GM18526 (cell line): ENCODE data around the gene YBX2.

Experiments used
- POLR2A ChIP-seq: IDR thresholded peaks from 3 replicates; pipeline ENCODE4 v1.6.1; 2011; ENCODE audit not compliant: insufficient read length; ENCODE audit errors: extremely low read depth

The YBX2 gene

DNA sequence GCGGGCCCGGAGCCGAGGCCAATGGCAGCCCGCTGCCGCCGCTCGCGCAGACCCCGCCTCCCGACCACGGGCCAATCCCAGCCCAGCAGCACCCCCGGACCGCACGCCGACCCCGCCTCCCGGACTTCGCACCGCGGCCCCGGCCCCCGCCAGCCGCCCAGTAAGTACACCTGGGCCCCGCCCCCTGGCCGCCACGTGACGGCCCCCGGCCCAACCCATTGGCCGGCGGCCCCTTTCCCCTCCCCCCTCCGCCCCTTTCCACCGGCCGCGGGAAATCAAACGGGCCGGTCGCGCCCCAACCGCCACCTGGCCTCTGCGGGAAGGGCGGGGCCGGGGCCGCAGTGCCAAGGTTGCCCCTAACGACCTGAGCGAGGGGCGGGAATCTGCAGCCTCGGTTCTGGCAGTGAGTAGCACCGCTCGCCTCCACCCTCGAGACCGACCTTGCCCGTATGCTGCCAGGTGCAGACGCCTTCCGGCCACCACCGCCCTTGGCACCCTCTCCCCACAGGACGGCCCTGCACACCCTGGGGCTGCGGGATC is at the start of gene YBX2:
TSS of gene YBX2 (minus strand) at position 26 of the 540 bp plus-strand sequence. CDS start 139 bp downstream, outside the sequence.
- no peak for TF ChIP-seq POLR2A

DNA sequence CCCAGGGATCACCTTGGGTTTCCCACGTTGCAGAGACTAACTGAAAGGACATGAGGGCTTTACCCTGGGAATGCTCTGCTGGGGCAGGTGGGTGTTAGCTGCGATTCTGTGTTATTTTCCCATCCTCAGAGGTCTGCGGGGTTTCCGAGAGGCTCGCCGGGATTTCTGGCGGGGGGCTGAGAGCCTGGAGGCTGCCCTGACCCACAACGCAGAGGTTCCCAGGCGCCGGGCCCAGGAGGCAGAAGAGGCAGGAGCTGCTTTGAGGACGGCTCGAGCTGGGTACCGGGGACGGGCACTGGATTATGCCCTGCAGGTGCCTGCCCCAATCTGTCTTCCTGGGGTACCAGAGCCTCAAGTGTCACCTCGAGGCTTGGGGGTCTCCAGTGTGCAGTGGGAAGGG is 48.8 kb upstream of the YBX2 start:
- TF ChIP-seq POLR2A: no peak

DNA sequence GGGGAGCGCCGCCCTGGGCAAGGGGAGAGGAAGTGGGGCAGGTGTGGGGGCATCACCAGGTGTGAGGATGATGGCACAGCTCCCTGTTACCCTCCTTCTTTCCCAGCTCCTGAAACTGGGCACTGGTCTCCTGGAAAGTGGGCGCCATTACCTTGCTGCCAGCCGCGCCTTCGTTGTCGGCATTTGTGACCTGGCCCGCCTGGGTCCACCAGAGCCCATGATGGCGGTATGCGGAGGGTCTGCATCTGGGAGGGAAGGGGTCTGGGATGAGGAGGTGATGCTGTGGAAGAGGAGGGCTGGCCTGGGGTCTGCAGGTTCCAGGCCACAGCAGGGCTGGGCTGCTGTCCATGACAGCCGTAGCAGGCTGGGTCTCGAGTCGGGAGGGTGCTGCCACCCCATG is 47.4 kb upstream of the YBX2 start:
- no peak for TF ChIP-seq POLR2A

DNA sequence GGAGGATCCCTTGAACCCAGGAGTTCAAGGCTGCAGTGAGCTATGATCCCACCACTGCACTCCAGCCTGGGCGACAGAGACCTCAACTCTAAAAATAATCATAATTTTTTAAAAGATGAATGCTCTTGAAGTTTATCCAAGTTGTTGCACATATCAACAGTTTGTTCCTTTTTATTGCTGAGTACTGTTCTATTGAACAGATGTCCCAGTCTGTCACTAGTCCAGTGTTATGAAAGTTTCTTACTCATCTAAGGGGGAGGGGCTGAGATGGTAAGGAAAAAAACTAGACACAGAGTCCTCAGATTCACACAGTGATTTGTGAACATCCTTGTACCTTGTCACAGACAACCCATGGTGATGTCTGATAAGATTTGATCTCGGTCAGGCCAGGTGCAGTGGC is 45.7 kb upstream of the YBX2 start:
- TF ChIP-seq POLR2A: no peak

DNA sequence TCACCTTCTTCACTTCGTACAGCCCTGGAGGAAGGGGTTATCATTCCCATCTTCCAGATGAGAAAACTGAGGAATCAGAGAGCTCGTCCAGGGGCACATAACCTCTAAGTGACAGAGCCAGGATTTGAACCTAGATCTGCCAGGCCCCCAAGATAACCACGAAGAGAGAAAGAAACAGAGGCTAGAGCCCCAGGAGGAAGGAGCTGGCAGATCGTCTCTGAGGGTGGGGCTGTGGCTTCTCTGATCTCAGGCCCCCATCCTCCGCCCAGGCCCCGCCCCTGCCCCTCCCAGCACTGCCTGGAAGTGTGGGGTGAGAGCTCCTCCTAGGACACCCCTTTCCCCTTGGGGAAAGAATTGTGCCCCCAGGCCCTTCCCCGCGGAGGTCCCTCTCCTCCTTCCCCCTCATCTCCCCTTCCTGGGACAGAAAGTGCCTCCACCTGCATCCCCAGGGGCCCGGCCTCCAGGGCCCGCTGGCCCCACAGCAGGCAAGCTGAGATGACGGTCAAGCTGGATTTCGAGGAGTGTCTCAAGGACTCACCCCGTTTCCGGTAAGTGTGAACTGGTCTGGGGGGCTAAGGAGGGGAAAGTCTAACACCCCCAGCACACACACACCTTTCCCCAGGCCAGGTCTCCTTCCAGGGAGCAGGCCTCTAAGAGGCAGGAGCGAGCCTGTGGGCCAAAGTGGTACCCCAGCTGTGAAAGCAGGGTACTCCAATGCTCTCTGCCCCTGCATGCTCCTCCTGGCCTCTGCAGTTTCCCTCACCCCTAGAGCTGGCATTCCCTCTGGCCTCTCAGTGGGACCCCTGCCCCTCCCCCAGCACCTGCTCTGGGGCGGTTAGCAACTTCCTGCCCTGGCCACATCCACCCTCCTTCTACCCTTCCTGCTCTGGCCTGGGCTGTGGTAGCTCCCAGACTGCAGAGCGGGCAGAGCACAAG is 42.1 kb upstream of the YBX2 start, which contains the start of gene ACAP1:
TSS of gene ACAP1 (plus strand) at position 290 of the 936 bp plus-strand sequence. CDS start at position 496, 206 bp downstream.
- TF ChIP-seq POLR2A: peak; percentile 49

DNA sequence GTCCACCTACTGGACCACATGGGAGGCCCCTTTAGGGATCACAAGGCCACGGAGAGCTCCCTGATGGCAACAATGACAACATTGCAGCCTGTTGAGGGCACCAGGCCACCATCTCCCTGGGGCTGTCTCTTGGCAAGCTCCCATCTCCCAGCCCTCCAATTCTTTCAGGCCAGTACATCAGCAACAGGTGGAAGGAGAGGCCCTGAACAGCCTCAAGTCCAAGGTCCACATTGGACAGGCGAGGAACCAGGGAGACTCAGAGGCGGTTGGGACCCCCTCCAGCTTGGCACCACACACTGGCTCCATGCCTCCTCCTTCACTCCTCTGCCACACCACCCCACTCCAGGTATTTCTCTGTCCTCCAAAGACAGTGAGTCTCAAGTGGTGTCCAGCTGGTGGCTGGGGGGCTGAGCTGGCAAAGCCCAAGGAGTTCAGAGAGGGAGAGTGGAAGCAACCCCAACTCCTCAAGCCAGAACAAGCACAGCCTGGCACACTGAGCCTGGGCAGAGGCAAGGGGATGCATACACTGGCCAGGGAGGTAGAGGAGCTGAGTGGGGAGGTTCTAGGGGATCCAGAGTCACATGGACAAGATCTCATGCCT is 40.6 kb upstream of the YBX2 start:
- TF ChIP-seq POLR2A: no peak

DNA sequence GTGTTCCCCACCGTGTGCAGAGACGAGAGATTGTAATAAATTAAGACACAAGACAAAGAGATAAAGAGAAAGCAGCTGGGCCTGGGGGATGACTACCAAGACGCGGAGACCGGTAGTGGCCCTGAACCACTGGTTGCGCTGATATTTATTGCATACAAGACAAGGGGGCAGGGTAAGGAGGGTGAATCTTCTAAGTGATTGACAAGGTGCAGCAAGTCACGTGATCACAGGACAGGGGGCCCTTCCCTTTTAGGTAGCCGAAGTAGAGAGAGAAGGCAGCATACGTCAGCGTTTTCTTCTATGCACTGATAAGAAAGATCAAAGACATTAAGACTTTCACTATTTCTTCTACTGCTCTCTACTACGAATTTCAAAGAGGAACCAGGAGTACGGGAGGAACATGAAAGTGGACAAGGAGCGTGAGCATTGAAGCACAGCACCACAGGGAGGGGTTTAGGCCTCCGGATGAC is 38.2 kb upstream of the YBX2 start:
- peak; percentile 33 for TF ChIP-seq POLR2A

DNA sequence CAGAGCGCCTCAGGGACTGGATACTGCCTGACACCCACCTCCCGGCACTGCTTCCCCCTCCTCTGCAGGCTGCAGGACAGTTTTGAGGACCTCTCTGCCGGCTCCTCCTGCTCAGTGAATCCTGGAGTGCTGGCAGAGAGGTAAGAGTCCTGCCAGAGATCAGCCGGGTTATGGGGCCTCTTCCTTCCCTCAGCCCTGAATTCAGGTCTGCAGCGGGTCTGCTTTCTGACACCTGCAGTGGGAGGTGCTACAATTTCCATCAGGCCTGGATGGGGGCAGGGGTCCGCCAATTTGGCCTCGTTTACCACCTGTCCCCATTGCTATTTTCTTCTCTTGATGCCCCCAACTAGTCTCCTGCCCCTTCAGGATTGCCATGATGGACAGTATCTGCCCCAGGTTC is 37.7 kb upstream of the YBX2 start:
- TF ChIP-seq POLR2A: no peak

DNA sequence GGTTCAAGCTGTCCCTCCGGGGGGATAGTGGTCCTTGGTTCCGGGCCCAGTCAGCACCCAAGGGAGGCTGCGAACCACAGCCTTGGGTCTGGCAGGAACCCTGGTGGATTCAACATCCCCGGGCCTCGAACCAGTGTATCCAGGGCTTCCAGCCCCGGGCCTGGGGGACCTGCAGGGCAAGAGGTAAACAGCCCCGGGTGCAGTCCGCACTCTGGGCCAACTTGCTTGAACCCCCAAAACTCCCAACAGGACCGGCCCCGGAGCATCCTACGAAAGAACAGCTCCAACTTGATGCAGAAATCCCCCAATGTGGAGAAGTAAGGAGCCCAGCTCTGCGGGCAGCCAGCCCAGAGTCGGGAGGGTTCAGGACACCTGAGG is 36.2 kb upstream of the YBX2 start:
- no peak for TF ChIP-seq POLR2A

DNA sequence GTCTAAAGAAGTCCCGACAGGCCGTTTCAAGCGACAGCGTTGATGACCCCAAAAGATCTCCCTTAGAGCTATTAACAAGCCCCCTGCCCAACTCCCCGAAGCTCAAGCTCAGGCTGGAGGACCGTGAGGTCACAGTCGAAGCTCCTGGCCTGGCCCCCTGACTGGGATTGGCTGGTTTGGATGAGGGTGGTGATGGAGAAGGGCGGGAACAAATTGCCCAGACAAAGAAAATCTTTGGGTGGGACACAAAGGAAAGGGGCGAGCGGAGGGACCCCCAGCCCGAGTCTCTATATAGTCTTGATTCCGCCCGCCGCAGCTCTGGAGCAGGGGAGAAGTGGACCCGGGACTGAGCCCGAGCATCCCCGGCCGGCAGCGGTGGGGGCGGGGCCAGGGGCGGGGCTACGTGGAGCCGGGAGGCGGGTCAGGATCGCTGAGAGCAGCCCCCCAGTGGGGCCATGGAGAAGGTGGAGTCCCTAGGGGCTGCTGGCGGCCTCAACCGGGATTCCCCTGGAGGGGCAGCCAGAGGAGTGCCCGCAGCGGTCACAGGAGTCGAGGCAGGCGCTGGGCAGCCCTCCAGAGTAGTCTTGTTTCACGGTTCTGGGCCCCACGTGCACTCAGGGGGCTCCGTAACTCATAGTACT is 35.7 kb upstream of the YBX2 start:
- TF ChIP-seq POLR2A: peak; percentile 24

DNA sequence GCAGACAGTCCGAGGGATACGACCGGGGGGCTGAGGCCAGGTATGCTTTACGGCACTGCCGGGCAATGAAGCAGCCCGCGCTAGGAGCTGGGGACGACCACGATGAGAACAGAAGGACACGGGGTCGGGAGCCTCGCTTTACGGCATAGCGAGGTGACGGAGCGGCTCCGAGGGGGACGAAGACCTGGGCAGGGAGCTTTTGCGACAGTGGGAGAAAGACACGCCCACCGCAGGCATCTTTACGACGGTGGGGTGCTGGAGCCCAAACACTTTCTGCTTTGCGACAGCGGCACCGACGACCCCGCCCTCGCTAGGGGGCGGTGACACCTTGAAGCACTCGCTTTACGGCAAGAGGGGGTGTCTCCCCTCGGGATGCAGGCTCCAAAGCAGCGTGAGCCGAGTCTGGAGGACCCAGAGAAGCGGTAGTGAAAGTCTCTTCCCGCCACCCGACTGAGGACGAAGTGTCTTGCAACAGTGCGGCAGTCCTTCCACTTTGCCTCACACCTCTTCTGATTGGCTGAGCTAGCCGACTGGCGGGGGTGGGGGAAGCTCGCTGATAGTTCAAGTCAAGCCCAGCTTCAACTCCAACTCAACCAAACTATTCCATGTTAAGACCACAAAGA is 35.0 kb upstream of the YBX2 start:
- peak; percentile 60 for TF ChIP-seq POLR2A

DNA sequence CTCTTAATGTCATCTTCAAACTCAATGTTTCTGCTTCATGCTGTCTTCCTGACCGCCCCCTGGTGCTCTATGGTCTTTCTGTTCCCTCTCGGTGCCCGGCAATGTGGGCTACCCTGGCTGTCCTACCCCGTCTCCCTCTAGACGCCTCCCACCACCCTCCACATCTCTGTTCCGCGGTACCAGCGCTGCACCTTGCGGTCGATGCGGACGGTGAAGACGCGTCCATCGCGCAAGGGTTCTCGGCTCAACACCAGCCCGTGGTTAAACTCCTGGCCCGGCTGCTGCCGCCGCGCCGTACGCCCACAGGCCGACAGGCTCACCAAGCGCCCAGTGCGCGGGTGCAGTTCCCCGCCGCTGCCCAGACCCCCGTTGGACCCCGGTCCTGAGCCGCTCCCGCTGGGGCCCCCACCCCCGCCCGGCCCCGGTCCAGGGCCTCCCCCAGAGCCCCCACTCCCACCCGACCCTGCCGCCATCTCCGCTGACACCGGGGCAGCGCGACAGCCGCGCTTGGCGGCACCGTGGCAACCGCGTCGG is 34.5 kb upstream of the YBX2 start, which contains the start of gene NEURL4:
TSS of gene NEURL4 (minus strand) at position 496 of the 534 bp plus-strand sequence. CDS start at position 473, 23 bp downstream.
- TF ChIP-seq POLR2A: no peak

DNA sequence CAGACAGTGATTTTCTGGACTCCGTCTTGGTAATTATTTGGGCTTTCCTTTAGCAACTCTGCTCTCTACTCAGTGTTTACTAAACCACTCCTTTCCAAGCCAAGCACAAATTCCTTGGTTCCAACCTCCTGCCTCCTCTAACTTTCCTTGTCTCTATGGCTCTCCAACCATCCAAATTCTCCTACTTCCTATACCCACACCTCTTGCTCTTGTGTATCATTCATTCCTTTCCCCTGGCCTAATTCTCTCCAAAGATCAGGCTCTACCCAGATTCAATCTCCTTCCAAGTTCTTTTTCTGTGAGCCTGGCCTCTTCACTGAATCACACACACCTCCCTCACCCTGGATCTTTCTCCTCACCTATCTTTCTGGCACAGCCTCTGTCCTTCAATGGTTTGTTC is 33.6 kb upstream of the YBX2 start:
- TF ChIP-seq POLR2A: no peak

DNA sequence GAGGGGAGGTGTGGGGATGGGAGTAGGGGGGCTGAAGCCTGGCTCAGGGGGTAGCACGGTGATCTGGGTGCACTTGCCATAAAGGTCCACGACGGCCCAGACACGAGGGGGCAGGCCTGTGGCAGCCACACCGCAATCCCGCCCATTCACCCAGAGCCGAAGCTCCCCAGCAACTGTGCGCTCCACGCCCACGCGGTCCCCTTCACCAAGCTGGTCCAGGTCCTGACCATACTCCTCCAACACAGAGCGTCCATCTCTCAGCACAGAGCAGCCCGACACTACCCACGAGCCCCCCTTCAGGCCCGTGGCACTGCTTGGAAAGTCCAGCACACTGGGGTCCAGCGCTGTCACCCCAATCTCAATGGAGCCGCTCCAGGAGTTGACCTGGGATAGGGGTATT is 33.1 kb upstream of the YBX2 start:
- no peak for TF ChIP-seq POLR2A

DNA sequence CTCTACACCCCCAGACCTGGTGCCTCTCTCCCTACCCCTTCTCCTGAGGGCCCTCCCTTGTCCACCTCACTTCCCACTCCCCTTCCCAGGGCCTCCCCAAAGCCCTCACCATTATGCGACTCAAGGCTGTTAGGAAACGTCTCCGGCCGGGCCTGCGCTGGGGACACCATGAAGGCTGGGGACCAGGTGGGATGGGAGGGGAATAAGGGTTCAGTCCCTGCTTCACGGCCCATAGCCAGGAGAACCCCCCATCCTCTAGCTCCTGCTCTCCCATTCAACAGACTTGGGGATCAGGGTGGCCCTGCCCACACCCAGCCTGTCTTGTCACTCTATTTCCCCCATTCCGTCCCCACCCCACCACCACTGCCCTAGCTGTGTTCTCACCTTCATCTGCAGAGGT is 32.6 kb upstream of the YBX2 start:
- no peak for TF ChIP-seq POLR2A
